Hepatocyte (in vitro differentiated cells): Measurements from ENCODE around the gene GNG7. TPM values are rescaled to one million over a fixed set of nuclear protein-coding genes. Genes with fewer than 3 reads are reported as not detected.

Experiments used
- DNase-seq: peaks from one replicate; pipeline ENCODE4 v3.0.0-alpha.2; 2016; ENCODE audit warnings: low spot score
- H2AFZ ChIP-seq: fragments of 200-600 bp; sonication (generic); 2 replicates; pipeline ENCODE4 v1.6.0; 2016; ENCODE audit warnings: antibody characterized with exemption, mild to moderate bottlenecking
- H3K27ac ChIP-seq: fragments of 200-600 bp; sonication (generic); 2 replicates; pipeline ENCODE4 v1.5.1; 2016; ENCODE audit warnings: mild to moderate bottlenecking
- H3K27me3 ChIP-seq: fragments of 200-600 bp; sonication (generic); 2 replicates; pipeline ENCODE4 v1.6.1; 2016
- H3K36me3 ChIP-seq: fragments of 200-600 bp; sonication (generic); replicated peaks from 2 replicates; pipeline ENCODE4 v1.5.1; 2016; ENCODE audit warnings: low read depth; ENCODE audit not compliant: insufficient read depth
- H3K4me1 ChIP-seq: fragments of 200-600 bp; sonication (generic); 2 replicates; pipeline ENCODE4 v1.5.1; 2016; ENCODE audit warnings: mild to moderate bottlenecking, moderate library complexity; ENCODE audit not compliant: insufficient read depth
- H3K4me2 ChIP-seq: fragments of 200-600 bp; sonication (generic); 2 replicates; pipeline ENCODE4 v1.6.0; 2016
- H3K4me3 ChIP-seq: fragments of 200-600 bp; sonication (generic); 2 replicates; pipeline ENCODE4 v1.5.1; 2016; ENCODE audit warnings: mild to moderate bottlenecking
- H3K79me2 ChIP-seq: fragments of 200-600 bp; sonication (generic); 2 replicates; pipeline ENCODE4 v1.6.0; 2017; ENCODE audit warnings: mild to moderate bottlenecking
- H3K9me2 ChIP-seq: fragments of 200-600 bp; sonication (generic); replicated peaks from 2 replicates; pipeline ENCODE4 v1.6.0; 2017; ENCODE audit warnings: mild to moderate bottlenecking; ENCODE audit not compliant: insufficient read depth
- H3K9me3 ChIP-seq: fragments of 200-600 bp; sonication (generic); 2 replicates; pipeline ENCODE4 v1.5.1; 2016; ENCODE audit warnings: low read depth, mild to moderate bottlenecking
- H4K20me1 ChIP-seq: fragments of 200-600 bp; sonication (generic); 2 replicates; pipeline ENCODE4 v1.6.0; 2016; ENCODE audit warnings: mild to moderate bottlenecking; ENCODE audit not compliant: insufficient read depth, poor library complexity, severe bottlenecking
- EZH2 ChIP-seq: fragments of 200-600 bp; sonication (generic); IDR thresholded peaks from 2 replicates; pipeline ENCODE4 v1.6.1; 2016; ENCODE audit warnings: antibody characterized with exemption, mild to moderate bottlenecking, borderline replicate concordance
- EZH2phosphoT487 ChIP-seq: fragments of 200-600 bp; sonication (generic); IDR thresholded peaks from one replicate; pipeline ENCODE4 v1.6.1; 2018; ENCODE audit warnings: antibody characterized with exemption, mild to moderate bottlenecking, low read depth, moderate library complexity; ENCODE audit not compliant: unreplicated experiment, severe bottlenecking
- WGBS: methylation state at CpG from one replicate; pipeline ENCODE4 v1.1.6; 2016; ENCODE audit warnings: low lambda C conversion rate; ENCODE audit errors: missing lambda C conversion rate; 5-methylcytosine and 5-hydroxymethylcytosine counted together
- polyA plus RNA-seq: library from polyadenylated mRNA; unstranded; fragments of >200 nt; fragmentation: Nextera tagmentation; extraction: Ambion mirVana; gene quantifications from 2 replicates; pipeline ENCODE4 v1.2.1, GENCODE V29; 2016
- total RNA-seq: library from RNA; depleted of rRNA; stranded (reverse); fragments of >200 nt; gene quantifications from 2 replicates; pipeline ENCODE4 v1.2.3, GENCODE V29; 2014
- TF ChIP-seq, protein P1 (sequence below): fragments of 200-600 bp; sonication (generic); IDR thresholded peaks from 2 replicates; pipeline ENCODE4 v1.5.1; 2016; ENCODE audit warnings: antibody characterized with exemption, mild to moderate bottlenecking; ENCODE audit not compliant: poor library complexity

The GNG7 gene
- total and polyA plus RNA-seq, 2 experiments from 2014 or later, result 1.2 to 1.9 TPM

- Histone ChIP-seq H3K9me3 (no peaks in the 10 kb centered on the region), H3K79me2 (no peaks in the 10 kb centered on the region), H3K36me3 (no peaks in the 10 kb centered on the region), H3K27me3 (peaks cover 27% of the 10 kb centered on the region), H3K9me2 (no peaks in the 10 kb centered on the region), H3K27ac (no peak overlapping the region), H3K4me2 (no peak overlapping the region), H3K4me1 (peaks cover 5% of the 10 kb centered on the region), H3K4me3 (no peak overlapping the region), H2AFZ (no peak overlapping the region), H4K20me1 (no peaks in the 10 kb centered on the region)
- 96% methylated on average over 39 of the region's 52 CpGs for WGBS
- no peak for DNase-seq
- TF ChIP-seq EZH2phosphoT487, result no peak
- no peak for TF ChIP-seq EZH2
- TF ChIP-seq, protein P1, sequence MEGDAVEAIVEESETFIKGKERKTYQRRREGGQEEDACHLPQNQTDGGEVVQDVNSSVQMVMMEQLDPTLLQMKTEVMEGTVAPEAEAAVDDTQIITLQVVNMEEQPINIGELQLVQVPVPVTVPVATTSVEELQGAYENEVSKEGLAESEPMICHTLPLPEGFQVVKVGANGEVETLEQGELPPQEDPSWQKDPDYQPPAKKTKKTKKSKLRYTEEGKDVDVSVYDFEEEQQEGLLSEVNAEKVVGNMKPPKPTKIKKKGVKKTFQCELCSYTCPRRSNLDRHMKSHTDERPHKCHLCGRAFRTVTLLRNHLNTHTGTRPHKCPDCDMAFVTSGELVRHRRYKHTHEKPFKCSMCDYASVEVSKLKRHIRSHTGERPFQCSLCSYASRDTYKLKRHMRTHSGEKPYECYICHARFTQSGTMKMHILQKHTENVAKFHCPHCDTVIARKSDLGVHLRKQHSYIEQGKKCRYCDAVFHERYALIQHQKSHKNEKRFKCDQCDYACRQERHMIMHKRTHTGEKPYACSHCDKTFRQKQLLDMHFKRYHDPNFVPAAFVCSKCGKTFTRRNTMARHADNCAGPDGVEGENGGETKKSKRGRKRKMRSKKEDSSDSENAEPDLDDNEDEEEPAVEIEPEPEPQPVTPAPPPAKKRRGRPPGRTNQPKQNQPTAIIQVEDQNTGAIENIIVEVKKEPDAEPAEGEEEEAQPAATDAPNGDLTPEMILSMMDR, result no peak
Measured at GRCh38 chr19:2717638-2718541, 15.4 kb upstream of the GNG7 start.

- Histone ChIP-seq H3K27me3 (peaks cover 18% of the 10 kb centered on the region), H3K4me1 (peaks cover 5% of the 10 kb centered on the region), H3K4me2 (no peak overlapping the region), H3K9me2 (no peaks in the 10 kb centered on the region), H4K20me1 (no peaks in the 10 kb centered on the region), H3K4me3 (no peak overlapping the region), H3K9me3 (no peaks in the 10 kb centered on the region), H2AFZ (no peak overlapping the region), H3K27ac (no peak overlapping the region), H3K79me2 (no peaks in the 10 kb centered on the region), H3K36me3 (no peaks in the 10 kb centered on the region)
- TF ChIP-seq, protein P1, result no peak
- no peak for TF ChIP-seq EZH2phosphoT487
- TF ChIP-seq EZH2, result no peak
- no peak for DNase-seq
- 93% methylated on average over 29 of the region's 51 CpGs for WGBS
Measured at GRCh38 chr19:2716722-2717637, 14.5 kb upstream of the GNG7 start.

DNA sequence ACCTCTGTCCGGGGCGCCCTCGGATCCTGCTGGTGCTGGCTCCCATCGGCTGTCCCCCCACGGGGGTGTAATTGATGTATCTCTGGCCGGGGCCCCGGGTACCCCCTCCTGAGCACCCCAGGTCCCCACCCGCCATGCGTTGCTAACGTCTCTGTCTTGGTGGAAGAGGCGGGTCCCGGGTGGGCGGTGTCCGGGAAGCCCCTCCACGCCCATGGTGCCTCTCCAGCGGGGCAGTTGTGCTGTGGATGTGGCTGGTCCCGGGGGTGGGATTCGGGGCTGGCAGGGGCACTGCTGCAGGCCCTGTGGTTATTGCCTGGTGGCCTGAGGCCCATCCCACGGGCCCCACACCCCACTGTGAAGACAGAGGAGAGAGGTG is 13.8 kb upstream of the GNG7 start:
- 95% methylated on average over 7 of the region's 19 CpGs for WGBS
- no peak overlapping the region for H3K27ac ChIP-seq
- DNase-seq, result no peak
- peaks cover 12% of the 10 kb centered on the region for H3K27me3 ChIP-seq
- no peaks in the 10 kb centered on the region for H3K9me3 ChIP-seq
- H3K4me1 ChIP-seq, result peaks cover 5% of the 10 kb centered on the region
- TF ChIP-seq EZH2phosphoT487, result no peak
- TF ChIP-seq EZH2, result no peak
- TF ChIP-seq, protein P1, result no peak
- no peak overlapping the region for H3K4me2 ChIP-seq
- no peak overlapping the region for H3K4me3 ChIP-seq
- no peaks in the 10 kb centered on the region for H3K9me2 ChIP-seq
- no peaks in the 10 kb centered on the region for H3K36me3 ChIP-seq
- H4K20me1 ChIP-seq, result no peaks in the 10 kb centered on the region
- H3K79me2 ChIP-seq, result no peaks in the 10 kb centered on the region
- H2AFZ ChIP-seq, result no peak overlapping the region
